Skeletal muscle satellite cell (primary cell): ENCODE data around the gene MYOD1.

Experiments used
- H3K27me3 ChIP-seq: 2 replicates; pipeline ENCODE4 v1.7.0; 2013; ENCODE audit warnings: low read length; ENCODE audit not compliant: control insufficient read depth, insufficient read depth
- H3K36me3 ChIP-seq: 2 replicates; pipeline ENCODE4 v1.7.0; 2013; ENCODE audit warnings: mild to moderate bottlenecking, control low read depth, low read length; ENCODE audit not compliant: insufficient read depth
- H3K4me1 ChIP-seq: 2 replicates; pipeline ENCODE4 v1.7.0; 2013; ENCODE audit warnings: low read length; ENCODE audit not compliant: control insufficient read depth, insufficient read depth
- H3K4me2 ChIP-seq: 2 replicates; pipeline ENCODE4 v1.7.0; 2013; ENCODE audit warnings: mild to moderate bottlenecking, low read length
- H3K4me3 ChIP-seq: 2 replicates; pipeline ENCODE4 v1.7.0; 2013; ENCODE audit warnings: low read length
- H3K9ac ChIP-seq: 2 replicates; pipeline ENCODE4 v1.7.0; 2013; ENCODE audit warnings: mild to moderate bottlenecking, low read depth, low read length, moderate library complexity
- H3K9me3 ChIP-seq: replicated peaks from 2 replicates; pipeline ENCODE4 v1.7.0; 2013; ENCODE audit warnings: mild to moderate bottlenecking, control low read depth, low read length

Gene MYOD1

DNA sequence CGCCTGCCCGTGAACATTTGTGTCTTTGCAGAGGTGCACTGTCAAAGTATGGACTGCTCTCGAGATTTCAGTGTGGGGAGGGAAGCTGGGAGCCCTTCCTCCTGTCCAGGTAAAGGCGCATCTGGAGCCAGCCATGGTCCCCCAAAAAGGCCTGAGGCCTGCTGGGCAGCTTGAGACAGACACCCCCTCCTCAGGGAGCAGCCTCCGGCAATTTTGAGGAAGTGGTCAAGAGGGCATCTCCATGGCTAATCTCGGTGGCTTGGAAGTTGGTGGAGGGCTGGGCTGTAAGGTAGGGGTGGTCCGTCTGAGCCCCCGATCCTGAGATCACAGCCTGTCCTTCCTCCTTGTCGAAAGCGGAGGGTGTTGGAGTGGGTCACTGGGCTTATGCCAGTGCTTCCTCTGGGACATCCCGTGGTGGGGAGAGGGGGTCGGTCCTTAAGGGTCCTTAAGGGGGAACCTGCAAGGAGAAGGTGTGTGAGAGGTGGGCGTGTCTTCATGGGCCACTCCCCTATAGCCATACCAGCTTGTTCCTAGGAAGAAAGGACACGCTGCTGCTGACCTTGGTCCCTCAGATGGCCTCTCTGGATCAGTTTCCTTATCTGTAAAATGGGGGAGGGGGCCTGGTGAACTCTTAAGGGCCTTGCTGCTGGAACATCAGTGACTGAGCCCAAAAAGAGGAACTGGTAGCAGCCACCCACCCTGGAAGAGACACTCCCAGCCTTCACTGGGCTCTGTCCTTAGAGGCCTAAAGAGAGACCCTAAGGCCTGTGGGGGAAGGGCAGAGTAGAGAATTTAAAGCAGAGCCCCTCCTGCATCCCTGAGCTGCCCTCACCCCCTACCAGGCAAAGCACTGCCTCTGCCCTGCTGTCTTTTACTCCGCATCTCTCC, 17.8 kb downstream of the MYOD1 start:
- Histone ChIP-seq H3K4me2 (no peak overlapping the region), H3K27me3 (peaks cover 22% of the 10 kb centered on the region), H3K4me3 (no peak overlapping the region), H3K9ac (no peak overlapping the region), H3K9me3 (no peaks in the 10 kb centered on the region), H3K36me3 (no peaks in the 10 kb centered on the region), H3K4me1 (peaks cover 9% of the 10 kb centered on the region)

DNA sequence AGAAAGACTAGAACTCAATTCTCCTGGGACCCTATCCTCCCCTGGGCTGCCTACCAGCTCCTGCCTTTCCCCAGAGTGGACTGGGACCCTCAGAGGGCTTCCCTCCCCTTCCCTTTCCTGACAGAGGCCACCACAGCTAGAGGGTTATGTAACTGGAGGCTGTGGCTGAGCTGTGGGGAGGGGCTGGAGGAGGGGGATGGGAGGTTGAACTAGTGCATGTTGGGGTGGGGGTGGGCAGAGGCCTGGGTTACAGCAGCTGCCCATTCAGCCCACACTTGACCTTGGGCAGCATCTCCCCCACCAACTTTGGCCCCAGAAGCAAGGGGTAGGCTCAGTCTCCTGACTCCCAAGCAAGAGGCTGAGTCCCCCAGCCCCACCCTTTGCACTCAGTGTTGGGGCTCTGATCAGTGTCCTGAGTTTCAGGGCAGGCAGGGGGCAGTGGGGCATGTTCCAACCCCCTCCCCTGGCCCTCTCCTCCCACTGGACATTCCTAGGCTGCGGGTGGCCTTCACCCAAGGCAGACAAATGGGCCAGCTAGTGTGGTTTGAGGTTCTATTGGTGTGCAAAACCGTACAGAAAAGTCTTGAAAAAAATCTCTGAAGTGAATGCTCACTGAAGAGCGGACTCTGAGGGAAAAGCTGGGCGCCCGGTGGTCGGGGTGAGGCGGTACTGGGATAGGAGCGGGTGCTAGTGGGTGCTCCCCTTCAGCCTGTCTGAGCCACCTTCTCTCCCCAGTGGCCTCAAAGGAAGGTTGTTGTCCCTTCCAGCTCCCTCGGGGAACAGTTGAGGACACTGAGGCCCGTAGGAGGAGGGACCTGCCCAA, 19.0 kb downstream of the MYOD1 start:
- Histone ChIP-seq H3K4me2 (no peak overlapping the region), H3K36me3 (no peaks in the 10 kb centered on the region), H3K4me1 (peaks cover 9% of the 10 kb centered on the region), H3K4me3 (no peak overlapping the region), H3K9me3 (no peaks in the 10 kb centered on the region), H3K9ac (no peak overlapping the region), H3K27me3 (peaks cover 14% of the 10 kb centered on the region)

DNA sequence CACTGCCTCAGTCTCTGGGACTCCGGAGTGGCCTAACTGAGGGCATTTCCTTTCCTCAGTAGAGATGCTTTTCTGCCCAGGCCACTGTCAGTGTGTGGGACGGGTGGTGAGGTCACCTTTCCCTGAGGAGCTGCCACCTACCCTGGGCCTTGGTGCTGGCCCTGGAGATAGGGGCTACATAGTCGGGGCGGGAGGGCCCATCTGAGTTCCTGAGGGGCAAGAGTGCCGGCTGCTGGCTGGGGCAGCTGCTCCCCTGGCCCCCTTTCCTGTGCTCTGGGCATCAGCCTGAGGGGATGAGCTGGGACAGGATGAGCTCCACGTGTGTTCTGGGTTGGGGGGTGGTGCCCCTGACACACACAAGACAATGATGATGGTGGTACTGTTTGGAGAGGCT, 20.6 kb downstream of the MYOD1 start:
- Histone ChIP-seq H3K27me3 (peaks cover 6% of the 10 kb centered on the region), H3K4me3 (no peak overlapping the region), H3K4me2 (no peak overlapping the region), H3K9me3 (no peaks in the 10 kb centered on the region), H3K36me3 (no peaks in the 10 kb centered on the region), H3K9ac (no peak overlapping the region), H3K4me1 (peaks cover 11% of the 10 kb centered on the region)

DNA sequence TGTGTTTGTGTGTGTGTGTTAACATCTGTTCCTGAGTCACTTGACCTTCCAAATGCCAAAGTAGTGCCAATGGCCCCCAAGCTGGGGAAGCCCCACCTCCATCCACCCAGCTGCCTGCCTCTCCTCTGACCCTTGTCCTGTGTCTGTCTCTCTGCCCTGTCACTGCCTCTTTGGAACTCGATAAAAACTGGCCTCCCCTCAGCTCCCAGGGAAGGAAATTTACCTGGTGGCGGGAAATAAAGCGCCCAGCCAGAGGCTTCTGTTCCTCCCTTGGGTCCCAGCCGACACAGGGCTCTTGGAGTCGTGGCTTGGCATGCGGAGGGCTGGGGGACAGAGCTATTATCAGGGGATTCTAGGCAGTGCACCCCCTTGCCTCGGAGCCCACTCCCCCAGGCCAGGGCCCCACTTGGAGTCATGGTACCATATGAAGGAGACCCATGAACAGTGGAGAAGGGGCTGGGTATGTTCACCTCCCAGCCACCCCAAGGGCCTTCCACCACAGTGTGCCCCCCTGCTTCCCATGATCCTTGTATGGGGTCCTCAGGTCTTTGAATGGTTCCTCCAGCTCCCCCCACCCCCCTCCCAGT, 21.4 kb downstream of the MYOD1 start:
- no peak overlapping the region for H3K4me2 ChIP-seq
- peaks cover 6% of the 10 kb centered on the region for H3K27me3 ChIP-seq
- H3K9me3 ChIP-seq, result no peaks in the 10 kb centered on the region
- H3K4me1 ChIP-seq, result peaks cover 8% of the 10 kb centered on the region
- H3K4me3 ChIP-seq, result no peak overlapping the region
- no peaks in the 10 kb centered on the region for H3K36me3 ChIP-seq
- no peak overlapping the region for H3K9ac ChIP-seq

DNA sequence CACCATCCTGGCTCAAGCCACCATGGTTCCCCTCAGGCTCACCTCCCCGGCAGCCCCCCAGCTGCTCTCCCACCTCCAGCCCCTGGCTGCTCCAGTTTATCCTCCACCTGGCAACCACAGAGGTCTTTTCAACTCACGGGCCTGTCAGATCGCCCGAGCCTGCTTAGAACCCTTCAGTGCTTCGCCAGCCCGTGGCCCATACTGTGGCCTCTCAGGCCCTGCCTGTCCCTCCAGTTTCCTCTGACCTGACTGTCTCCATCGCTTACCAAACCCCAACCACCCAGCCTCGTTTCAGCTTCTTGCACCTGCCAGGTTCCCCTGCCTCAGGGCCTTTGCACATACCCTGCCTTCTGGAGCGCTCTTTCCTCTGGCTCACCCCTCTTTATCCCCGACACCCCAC, 22.1 kb downstream of the MYOD1 start:
- Histone ChIP-seq H3K27me3 (peaks cover 5% of the 10 kb centered on the region), H3K36me3 (no peaks in the 10 kb centered on the region), H3K4me3 (no peak overlapping the region), H3K4me2 (no peak overlapping the region), H3K9ac (no peak overlapping the region), H3K9me3 (no peaks in the 10 kb centered on the region), H3K4me1 (peaks cover 8% of the 10 kb centered on the region)

DNA sequence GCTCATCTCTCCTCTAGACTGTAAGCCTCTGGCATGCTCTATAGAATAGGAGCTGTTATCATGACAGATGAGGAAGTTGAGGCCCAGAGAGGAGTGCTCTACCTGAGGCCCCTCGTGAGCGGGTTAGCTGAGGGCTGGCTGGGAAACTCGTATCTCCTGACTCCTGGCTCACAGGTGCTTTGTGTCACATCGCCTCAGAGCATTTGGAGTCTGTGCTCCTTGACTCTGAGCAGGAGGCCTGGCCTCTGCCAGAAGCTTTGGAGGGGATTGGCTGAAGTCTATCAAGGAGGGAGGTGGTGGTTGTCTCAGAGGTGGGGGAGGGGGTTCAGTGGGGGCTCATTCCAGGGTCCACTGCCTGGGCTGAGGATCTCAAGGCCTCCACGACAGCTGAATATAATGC, 22.6 kb downstream of the MYOD1 start:
- Histone ChIP-seq H3K36me3 (no peaks in the 10 kb centered on the region), H3K9ac (no peak overlapping the region), H3K4me2 (no peak overlapping the region), H3K9me3 (no peaks in the 10 kb centered on the region), H3K27me3 (peaks cover 10% of the 10 kb centered on the region), H3K4me3 (no peak overlapping the region), H3K4me1 (peaks cover 8% of the 10 kb centered on the region)

DNA sequence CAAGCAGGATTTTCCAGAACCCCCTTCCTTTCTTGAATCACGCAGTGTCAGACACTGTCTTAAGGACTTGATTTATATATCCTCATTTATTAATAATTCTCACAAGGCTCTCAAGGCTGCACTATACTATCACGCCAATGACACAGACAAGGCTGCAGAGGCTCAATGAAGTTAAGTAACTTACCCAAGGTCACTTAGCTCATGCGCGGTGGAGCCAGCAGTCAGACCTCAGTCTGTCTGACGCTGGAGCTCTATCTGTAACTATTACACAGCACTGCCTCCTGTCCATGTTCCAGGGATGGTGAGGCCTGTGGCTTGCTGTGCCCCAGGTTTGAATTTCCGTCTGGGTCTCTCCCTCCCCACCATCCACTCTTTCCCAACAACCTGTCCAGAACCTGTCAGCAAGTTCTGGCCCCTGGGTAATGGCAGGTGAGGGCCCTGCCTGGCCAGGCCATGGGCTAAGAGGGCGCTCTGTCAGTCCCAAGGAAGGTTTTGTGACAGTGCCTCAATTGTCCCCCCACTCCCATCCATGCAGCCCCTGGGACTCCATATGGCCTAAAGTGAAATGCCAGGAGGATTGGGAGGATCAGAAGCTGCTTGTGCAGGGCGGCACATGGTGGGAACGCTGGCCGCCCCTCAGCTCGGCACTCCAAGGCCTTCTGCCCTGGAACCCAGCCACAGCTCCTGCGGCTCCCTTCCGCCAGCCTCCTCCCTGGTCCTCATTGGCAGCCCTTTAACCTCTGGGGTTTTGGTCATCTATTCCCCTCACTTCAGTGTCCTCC, 23.8 kb downstream of the MYOD1 start:
- no peak overlapping the region for H3K4me3 ChIP-seq
- H3K9me3 ChIP-seq, result no peaks in the 10 kb centered on the region
- peaks cover 8% of the 10 kb centered on the region for H3K4me1 ChIP-seq
- H3K36me3 ChIP-seq, result no peaks in the 10 kb centered on the region
- peaks cover 13% of the 10 kb centered on the region for H3K27me3 ChIP-seq
- no peak overlapping the region for H3K9ac ChIP-seq
- H3K4me2 ChIP-seq, result no peak overlapping the region

DNA sequence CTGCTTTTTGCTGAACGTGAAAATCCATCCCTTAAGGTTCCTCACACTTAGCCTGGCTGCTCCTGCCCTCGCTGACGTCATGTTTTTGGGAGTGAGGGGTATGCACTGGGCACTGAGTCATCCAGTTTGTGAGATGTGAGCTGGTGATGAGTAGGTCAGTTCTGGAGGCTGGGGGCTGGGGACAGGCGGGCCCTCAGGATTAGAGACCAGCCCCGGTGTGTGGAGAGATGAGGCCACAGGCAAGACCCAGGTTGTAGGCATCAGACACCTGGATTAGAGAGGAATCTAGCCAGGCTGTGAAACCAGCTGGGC, 24.4 kb downstream of the MYOD1 start:
- Histone ChIP-seq H3K27me3 (peaks cover 13% of the 10 kb centered on the region), H3K4me2 (no peak overlapping the region), H3K9ac (no peak overlapping the region), H3K9me3 (no peaks in the 10 kb centered on the region), H3K4me3 (no peak overlapping the region), H3K4me1 (peaks cover 8% of the 10 kb centered on the region), H3K36me3 (no peaks in the 10 kb centered on the region)

DNA sequence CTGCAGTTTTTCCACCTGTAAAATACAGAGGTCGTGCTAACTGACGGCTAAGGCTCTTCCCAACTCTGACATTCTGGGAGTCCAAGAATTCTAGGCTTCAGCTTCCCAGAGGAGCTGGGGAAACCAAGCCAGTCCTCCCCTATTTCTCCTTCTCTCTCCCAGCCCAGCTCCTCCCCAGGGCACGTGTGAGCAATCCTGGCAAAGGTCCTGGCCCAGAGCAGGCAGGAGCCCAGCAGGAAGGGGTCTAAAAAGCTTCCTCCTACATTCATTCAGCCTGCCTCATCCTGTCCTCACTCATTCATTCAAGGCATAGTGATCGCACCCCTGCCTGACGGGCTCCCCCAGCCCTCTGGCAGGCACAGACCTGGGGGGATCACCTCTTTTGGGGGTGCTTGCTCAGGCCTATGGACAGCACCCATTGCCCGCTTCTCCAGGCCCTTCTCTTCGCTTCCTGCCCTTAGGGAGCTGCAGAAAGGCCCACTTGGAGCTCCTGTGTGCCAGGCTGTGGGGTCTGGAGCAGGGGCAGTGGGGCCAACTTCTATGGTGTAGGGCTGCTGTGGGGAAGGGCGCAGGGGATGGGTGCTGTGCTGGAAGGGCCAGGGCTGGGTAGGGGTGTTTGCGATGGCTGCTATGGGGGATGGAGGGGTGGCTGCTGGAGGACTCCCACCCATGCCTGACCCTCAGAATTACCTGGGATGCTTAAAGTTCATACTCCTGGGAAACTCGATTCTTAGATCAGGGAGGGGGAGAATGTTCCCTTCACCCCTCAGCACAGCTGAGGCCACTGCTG, 25.0 kb downstream of the MYOD1 start:
- Histone ChIP-seq H3K4me2 (no peak overlapping the region), H3K9ac (no peak overlapping the region), H3K4me3 (no peak overlapping the region), H3K27me3 (peaks cover 15% of the 10 kb centered on the region), H3K36me3 (no peaks in the 10 kb centered on the region), H3K4me1 (peaks cover 8% of the 10 kb centered on the region), H3K9me3 (no peaks in the 10 kb centered on the region)

DNA sequence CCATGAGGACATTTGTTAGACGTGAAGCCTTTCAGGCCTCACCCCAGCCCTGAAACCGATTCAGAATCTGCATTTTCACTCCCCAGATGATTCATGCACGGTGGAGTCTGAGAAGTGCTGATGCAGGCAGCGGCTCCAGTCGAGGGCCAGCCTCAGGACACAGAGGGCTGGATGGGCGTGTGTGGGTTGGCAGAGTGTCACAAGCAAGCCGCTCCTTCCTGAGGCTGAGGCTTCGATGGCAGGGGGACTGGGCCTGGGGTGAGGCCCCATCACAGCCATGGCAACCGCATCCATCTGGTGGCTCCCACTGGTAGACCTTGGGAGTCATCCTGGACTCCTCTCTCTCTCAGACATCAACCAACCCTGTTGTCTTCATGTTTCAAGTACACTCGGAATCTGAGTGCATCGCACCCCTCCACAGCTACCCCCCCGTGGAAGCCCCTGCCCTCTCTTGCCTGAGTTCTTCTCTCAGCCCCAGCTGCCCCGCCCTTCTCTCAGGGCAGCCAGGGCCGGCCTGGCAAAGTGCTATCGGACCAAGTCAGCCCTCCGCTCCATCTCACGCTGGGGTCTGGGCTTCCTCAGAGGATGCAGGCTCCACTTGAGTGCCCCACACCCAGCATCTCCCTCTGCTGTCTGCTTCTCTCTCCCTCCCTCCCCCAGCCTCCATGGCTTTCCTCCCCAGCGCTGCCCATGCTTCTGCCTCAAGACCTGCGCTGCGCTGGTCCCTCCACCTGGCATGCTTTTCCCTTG, 25.8 kb downstream of the MYOD1 start:
- no peak overlapping the region for H3K9ac ChIP-seq
- no peak overlapping the region for H3K4me3 ChIP-seq
- no peak overlapping the region for H3K4me2 ChIP-seq
- no peaks in the 10 kb centered on the region for H3K36me3 ChIP-seq
- H3K27me3 ChIP-seq, result peaks cover 22% of the 10 kb centered on the region
- no peaks in the 10 kb centered on the region for H3K9me3 ChIP-seq
- peaks cover 8% of the 10 kb centered on the region for H3K4me1 ChIP-seq
